GM18868 (cell line): Measurements from ENCODE around the gene PDGFD.

Source experiments
- ATAC-seq: cut with Tn5 transposase; IDR thresholded peaks from one replicate; pipeline ENCODE4 v1.9.1; 2021; ENCODE audit warnings: mild to moderate bottlenecking, moderate library complexity; ENCODE audit not compliant: unreplicated experiment

The PDGFD gene

DNA sequence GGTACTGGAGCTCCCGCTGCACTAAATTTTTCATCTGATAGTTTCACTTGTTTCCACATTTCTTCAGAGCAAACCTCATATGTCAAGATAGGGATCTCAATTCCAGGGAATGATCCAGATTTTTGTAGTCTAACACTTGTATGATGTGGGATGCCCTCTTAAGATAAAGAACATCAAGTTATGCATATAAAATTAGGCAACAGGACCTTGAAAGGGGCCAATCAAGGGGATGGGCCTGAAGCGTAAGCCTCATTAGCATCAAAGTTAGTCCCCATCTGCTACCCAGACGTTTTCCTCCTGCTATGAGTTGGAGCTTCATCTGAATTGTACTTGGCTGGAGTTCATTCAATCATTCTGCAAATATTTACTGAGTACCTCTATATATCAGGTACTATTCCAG, 17.5 kb downstream of the PDGFD start:
- ATAC-seq = no peak

DNA sequence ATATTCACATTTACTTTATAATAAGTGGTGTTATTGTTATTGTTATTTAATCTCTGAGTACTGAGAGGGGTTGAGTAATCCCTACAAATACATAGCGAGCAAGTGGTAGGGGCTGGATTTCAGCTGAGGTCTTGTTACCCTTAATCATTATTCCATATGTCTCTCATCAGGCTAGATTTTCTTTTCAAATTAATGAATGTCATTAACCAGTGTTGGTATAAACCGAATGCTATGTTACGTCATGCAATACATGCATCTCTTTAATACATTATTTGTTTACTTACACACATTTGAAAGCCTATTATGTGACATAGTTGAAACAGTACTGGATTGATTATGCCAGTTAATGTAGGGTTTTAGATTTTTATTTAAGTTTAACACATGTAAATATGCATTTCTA, 18.9 kb downstream of the PDGFD start:
- no peak for ATAC-seq

DNA sequence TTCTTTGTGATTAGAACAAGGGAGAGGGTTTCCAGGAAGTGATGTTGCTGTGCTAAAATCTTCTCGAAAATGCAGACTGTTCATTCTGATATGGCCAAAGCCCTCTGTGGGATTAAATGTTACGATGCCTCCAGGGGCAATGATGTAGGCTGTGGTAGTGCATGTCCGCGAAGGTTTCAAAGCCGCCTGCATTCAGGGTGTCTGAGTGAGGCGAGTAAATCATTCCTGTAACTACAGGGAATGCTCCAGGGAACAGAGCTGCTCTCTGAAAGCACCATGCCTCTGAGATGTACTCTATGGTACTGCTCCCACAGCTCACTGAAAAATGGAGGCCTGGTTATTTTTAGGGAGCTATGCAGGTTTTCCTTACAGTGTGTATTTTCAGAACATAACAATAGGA, 21.2 kb downstream of the PDGFD start:
- no peak for ATAC-seq

DNA sequence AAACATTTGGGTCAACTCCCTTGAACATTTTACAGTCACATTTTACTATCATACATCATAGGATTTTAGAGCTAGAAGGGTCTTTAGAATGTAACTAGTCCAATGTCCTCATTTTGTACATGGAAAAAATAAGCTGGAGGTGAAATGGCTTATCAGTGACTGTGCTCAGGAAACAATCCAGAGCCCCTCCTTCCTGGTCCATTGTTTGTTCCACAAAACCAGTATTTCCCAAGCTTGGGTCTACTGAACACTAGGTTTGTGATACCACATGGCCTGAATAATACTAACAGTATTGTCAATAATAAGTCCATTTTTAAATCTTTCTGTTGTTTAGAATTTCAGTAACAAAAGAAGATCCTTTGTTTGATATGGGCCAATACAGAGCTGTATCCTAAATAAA, 27.1 kb downstream of the PDGFD start:
- no peak for ATAC-seq

DNA sequence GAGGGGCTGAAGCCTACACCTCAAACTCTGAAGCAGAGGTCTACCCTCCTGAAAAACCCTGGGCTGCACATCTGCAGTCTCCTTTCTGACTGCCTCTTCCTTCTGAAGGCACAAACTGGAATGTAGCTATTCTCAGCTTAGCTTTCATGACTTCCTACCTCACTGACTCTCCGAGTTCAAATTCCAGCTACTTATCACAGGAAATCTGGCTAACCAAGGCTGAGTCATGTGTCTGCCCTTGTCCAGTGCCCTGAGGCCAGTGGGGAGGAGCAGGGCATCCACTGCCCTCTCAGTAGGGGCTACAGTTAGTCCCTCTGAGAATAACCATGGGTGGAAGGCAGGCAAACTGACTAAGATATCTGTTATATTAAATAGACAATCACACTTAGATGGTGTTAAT, 29.2 kb downstream of the PDGFD start:
- no peak for ATAC-seq

DNA sequence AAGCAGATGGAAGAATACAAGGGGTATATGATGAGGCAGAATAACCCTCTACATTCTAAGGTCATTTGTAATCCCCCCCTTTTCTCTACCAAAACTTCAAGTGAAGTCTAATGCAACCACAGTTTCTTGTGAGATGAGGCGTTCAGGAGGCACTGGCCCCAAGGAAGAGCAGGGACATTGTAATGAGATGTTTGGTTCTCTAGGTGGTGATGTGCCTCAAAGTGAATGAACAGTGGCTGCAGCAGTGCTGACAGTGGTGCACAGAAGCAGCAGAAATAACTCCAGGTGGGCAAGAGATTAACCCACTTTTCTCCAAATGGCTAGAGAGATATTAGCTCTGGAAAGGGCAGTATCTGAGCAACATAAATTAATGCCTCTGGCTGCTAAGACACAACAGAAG, 33.8 kb downstream of the PDGFD start:
- ATAC-seq = no peak

DNA sequence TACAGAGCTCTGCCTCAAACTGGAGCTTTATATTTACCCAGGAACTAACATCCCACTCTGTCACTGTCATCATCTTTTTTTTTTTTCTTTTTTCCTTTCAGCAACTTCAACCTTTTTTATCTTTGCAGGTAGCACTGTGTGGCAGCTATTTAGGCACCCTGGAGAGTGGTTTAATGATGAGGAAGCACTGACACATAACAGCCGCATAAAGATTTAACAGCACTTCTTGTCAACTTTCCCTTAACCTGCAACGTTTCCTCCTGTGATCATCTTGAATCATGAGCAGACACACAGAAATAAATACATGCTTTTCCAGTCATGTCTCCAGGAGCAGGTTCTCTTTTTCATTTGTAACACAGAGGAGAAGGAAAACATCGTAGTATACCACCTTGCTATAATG, 34.8 kb downstream of the PDGFD start:
- ATAC-seq = no peak

DNA sequence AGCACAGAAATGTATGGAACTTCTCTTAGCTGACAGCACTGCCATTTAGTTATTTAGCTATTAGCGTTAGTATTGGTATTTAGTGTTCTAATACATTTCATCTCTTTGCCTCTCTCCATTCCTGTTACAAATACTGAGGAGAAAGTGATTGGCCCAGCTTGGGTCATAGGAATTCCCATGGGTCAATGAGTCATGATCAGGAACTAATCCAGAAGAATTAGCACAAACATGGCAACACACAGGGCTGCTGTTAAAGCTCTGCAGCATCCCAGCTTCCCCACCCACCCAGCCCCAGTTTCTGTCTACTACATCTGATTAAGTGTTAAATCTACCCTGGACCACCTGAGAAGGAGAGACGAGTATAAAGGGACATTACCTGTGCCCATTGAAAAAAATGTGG, 36.1 kb downstream of the PDGFD start:
- ATAC-seq = no peak

DNA sequence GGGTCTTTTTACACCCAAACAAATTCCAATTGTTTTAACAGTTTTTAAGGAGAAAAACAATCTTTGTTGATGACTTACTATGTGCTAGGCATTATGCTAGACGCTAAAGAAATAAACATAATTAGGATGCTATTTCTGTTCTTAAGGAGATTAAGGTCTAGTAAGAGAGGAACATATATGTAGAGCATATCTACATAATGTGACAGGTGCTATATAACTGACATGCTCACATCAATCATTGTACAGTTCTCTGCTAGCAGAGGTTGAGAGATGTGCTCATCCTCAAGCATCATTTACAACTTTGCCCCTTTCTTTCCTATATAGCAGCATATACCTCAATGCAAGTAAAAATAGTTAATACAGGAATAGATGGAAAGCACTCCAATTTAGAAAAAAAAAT, 37.5 kb downstream of the PDGFD start:
- ATAC-seq = no peak

DNA sequence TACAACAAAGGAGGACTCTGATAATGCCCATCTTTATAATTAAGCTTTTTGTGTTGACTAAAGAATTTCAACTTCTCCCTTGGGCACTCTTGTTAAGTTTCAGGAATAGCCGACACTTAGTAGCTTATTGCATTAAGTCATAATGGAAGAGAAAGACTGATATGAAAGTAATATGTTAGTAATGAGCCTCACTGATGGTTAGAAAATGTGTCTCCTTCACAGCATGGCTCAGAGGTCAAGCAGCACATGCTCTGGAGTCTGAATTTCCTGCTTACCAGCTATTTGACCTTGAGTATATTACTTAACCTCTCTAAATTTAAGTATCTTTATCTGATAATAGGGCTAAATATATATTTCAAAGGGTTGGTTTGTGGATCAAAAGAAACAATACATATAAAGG, 39.0 kb downstream of the PDGFD start:
- no peak for ATAC-seq

DNA sequence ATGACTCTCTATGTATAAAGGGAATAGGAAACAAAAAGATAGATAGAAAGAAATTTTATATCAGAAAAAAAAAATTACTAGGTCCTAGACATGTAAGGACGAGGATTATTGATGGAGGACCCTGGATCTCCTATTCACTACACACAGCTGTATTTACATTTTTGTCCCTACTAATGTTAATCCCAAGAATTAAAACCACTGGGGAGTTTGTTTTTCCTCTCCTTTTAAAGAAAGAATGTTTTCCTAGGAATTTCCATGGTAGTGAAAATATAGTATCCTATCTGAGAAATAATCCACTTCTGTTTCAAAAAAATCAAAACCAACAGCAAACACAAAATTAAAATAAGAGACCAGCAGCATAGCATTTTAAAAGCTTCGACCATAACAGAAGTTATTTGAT, 41.1 kb downstream of the PDGFD start:
- ATAC-seq = no peak

DNA sequence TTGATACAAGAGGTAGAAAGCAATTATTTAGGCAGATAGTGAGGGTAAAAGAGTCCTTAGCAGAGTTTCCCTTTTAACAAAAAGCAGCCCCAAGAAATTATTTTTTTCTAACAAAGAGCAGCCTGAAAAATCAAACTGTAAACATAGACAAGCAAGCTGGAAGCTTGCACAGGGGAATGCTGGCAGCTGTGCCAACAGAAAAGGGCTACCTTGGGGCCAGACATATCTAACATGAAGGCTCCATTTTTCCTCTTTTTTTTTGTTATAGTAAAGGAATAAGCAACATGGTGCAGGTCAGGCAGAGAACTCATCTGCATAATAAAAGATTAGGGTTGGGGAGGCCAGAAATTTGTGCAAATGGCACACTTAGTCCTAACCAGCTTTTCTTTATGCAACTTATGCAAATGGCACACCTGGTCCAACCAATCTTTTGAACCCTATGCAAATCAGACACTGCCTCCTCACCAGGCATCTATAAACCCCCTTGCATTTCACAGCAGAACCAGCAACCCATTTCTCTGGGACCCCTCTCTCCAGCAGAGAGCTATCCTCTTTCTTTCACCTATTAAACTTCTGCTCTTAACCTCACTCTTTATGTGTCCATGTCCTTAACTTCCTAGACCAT, 41.8 kb downstream of the PDGFD start:
- no peak for ATAC-seq

DNA sequence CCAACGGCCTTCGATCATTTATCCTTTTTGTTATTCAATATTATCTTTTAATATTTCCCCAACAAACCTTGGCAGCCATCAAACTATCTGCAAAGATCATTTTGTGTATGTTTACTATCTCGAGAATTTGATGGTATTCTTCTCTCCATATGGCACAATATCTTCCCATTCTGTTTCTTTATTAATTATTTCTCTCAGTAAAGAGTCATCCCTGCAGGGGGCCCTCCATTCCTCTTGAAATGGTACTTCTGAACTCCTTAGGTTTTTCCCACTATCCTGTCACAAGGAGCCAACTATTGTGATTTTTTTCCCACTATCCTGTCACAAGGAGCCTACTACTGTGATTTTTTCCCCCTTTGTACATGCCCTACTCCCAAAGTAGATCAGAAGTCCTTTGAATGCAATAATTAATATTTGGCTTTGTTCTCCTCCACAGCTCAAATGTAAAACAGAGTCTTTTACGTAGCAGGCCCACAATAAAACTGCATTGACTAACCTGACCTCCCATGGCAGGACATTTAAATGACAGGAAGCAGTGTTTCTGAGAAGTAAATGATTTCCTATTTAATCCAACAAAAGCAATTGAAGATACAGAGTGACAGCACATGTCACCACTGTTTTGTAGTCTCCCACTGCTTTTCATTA, 43.3 kb downstream of the PDGFD start:
- ATAC-seq = no peak

DNA sequence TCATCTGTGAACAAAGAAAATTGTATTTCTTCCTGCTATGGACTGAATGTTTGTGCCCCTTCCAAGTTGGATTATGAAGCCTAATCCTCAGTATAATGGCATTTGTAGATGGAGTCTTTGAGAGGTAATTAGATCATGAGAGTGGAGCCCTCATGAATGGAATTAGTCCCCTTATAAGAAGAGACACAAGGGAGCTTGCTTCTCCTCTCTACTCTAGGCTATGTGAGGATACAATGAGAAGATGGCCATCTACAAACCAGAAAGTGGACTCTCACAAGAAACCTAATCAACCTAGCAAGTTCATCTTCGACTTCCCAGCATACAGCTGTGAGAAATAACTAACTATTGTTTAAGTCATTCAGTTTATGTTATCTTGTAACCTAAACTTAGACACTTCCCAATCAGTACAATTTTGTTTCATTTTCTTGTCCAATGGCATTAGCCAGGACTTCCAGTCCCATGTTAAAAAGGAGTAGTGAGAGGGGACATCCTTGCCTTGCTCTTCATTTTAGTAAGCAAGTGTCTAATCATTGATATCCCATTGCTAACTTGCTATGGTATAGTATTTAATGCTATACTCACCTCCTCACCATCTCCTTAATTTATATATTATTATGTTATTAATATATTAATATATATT, 45.7 kb downstream of the PDGFD start:
- no peak for ATAC-seq

DNA sequence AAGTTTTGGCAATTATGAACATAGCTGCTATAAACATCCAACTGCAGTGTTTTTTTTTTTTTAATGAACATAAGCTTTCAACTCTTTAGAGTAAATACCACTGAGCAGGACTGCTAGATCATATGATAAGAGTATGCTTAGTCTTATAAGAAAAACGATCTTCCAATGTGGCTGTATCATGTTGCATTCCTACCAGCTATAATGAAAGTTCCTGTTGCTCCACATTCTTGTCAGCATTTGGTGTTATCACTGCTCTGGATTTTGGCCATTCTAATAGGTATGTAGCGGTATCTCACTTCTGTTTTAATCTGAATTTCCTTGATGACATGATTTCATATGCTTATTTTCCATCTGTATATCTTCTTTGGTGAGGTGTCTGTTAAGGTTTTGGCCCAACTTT, 50.4 kb downstream of the PDGFD start:
- no peak for ATAC-seq

DNA sequence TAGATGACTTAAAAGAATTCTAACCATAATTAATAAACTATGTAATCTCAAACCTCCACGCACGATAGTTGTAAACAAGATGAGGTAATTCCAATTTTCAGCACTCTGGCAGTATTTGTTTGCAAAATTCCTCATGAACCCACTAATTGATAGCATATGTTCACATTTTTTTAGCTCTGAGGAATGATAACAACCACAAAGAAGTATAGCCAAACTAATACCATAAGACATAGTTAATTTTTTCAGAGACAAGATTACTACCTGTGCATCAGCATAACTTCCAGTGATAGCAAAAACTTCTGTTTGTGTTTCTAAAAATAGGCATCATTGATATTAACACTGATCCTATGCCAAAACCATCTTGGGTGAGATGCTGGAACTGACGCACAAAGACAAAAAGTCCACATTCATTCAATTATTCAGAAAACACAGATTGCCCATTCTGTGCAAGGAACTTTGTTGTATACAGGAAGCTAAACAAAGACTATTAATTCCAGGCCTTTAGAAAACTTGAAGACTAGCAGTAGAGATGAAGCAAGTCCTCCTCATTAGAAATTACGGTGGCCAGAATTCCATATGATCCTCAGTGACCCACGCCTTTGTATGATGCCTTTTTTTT, 57.7 kb downstream of the PDGFD start:
- ATAC-seq = no peak

DNA sequence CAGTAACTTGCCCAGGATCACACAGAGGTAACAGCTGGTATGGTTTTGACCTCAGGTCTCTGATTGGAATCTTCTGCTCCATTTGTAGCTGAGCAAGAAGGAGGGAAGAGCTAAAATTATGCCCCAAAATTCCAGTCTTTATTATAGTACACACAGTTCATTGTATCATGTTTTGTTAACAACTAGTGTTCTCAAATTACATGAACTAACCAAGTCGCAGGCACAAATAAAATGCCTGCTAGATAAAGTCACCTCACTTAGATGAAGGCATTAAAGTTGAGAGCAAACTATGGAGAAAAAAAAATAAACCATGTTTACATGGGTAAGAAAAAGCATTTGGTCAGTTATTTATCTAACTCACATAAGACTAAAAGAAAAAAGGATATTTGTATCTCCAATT, 58.8 kb downstream of the PDGFD start:
- no peak for ATAC-seq

DNA sequence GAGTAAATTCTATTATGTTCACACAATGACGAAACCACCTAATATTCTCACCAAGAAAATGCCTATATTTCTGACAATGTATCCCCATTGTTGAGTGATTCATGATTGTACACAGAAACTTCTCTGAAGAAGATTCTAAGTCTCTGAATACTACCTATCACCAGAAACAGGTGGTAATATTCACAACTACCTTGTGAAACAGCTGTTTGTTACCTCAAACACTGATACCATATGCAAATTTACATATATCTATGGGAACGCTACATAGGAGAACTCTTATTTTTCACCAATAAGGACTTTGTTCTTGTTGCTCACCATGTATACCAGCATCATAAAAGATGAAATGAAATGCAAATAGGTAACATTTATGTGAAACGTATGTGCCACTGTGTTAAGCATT, 59.3 kb downstream of the PDGFD start:
- ATAC-seq = no peak

DNA sequence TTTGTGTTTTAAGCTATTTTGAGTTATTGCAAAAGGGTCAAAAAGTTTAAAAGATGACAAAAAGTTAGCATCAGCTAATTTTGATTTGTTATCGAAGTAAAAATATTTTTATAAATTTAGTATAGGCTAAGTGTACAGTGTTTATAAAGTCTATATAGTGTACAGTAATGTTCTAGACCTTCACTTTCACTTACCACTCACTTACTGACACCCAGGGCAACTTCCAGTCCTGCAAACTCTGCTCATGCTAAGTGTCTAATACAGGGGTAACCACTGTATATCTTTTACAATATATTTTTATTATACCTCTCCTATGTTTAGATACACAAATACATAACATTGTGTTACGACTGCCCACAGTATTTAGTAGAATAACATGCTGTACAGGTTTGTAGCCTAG, 59.7 kb downstream of the PDGFD start:
- no peak for ATAC-seq

DNA sequence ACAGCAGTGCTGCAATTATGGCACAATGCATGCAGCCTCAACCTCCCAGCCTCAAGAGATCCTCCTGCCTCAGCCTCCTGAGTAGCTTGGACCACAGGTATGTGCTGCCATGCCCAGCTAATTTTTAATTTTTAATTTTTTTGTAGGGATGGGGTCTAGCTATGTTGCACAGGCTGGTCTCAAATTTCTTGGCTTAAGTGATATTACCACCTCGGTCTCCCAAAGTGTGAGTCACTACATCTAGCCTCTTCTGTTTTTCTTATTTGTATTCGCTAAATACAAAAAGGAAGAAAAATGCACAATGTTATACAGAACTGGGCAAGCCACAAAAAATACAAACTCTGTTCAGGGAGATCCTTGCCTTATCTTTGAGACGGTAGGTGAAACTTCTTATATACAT, 65.4 kb downstream of the PDGFD start:
- ATAC-seq = peak; percentile 16

DNA sequence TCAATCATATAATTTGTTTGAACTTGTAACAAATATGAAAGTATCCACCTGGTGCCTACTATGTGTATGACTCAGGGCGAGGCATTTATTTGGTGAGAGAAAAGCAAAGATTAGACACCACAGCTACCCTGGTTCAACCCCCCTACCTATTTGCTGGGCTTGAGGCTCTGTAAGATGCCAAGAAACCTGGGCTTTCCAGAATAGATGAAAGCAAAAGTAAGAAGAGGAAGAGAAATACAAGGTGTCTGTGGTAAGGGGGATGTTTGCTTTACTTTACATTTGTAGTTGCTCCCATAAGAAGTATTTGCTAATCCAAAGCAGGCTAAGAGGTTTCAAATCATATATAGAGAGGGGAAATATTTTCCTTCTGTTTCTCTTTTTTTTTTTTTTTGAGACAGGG, 65.8 kb downstream of the PDGFD start:
- ATAC-seq = peak; percentile 70

DNA sequence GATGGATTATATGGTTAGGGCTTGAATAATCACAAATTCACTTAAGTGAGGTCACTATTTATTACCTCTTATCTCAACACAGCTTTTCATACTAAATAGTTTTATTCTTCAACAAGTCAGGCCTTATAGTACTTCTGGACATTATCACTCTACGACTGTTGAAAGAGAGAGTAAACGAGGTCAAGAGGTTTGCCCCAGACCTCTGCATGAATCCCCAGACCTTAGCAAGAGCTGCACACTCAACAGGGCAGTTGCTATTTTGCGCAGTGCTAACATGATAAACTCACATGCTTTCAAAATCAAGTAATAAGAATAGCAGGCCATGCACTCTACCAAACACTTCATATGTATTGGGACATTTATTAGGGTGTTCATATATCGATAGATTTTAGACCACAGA, 67.0 kb downstream of the PDGFD start:
- no peak for ATAC-seq
